Sigmoid colon (tissue), 7 donors: ENCODE results near the gene RAMP1. TPM values are rescaled to one million over a fixed set of nuclear protein-coding genes. Genes with fewer than 3 reads are reported as not detected.
"Not testable (repeated sequence)": the region's sequence is repeated elsewhere in the genome, so short reads cannot be mapped to it uniquely, and the experiment has no call there.

Source experiments
- DNase-seq: peaks from one replicate; pipeline ENCODE4 v3.0.0-alpha.2; 2019
- H3K27ac ChIP-seq, 4 donors: fragments of 200-600 bp; sonication (generic); one replicate each; pipeline ENCODE4 v1.5.1; 2016 to 2019; ENCODE audit warnings: mild to moderate bottlenecking in 1 of 4
- H3K27me3 ChIP-seq, 3 donors: fragments of 200-600 bp; sonication (generic); one replicate each; pipeline ENCODE4 v1.5.1; 2019; ENCODE audit warnings: mild to moderate bottlenecking in 1 of 3
- H3K36me3 ChIP-seq, 4 donors: fragments of 200-600 bp; sonication (generic); one replicate each; pipeline ENCODE4 v1.5.1; 2016 to 2019
- H3K4me1 ChIP-seq, 4 donors: fragments of 200-600 bp; sonication (generic); one replicate each; pipeline ENCODE4 v1.5.1; 2017 to 2019
- H3K4me3 ChIP-seq, 4 donors: fragments of 200-600 bp; sonication (generic); one replicate each; pipeline ENCODE4 v1.5.1; 2017 to 2019; ENCODE audit warnings: mild to moderate bottlenecking in 2 of 4, moderate library complexity in 1 of 4
- H3K9me3 ChIP-seq, 4 donors: fragments of 200-600 bp in 3 of 4; sonication (generic) in 3 of 4; one replicate each; pipeline versions ENCODE4 v1.5.1 to v1.6.1; 2013 to 2019
- EP300 ChIP-seq, 4 donors: sonication (generic); formaldehyde crosslinking; IDR thresholded peaks; one replicate each; pipeline ENCODE4 v1.6.1; 2017; ENCODE audit warnings: antibody characterized with exemption in 4 of 4
- POLR2A ChIP-seq, 2 donors: fragments of 450-650 bp; IDR thresholded peaks; one replicate each; pipeline ENCODE4 v1.6.1; 2016; ENCODE audit warnings: antibody characterized with exemption in 2 of 2, mild to moderate bottlenecking in 2 of 2, moderate library complexity in 2 of 2
- POLR2AphosphoS5 ChIP-seq, 4 donors: sonication (generic); formaldehyde crosslinking; IDR thresholded peaks; one replicate each; pipeline ENCODE4 v1.6.1; 2017; ENCODE audit warnings: antibody characterized with exemption in 4 of 4
- WGBS, 2 donors: extraction: QIAGEN DNeasy Blood & Tissue Kit; methylation state at CpG; one replicate each; pipeline ENCODE4 v1.1.7; 2013; 5-methylcytosine and 5-hydroxymethylcytosine counted together
- intact Hi-C: fragments of 100-400 bp; cut with DNase I; formaldehyde crosslinking; loops from one replicate; pipeline ENCODE4 v1.15.1; 2023
- polyA plus RNA-seq, 3 donors: library from polyadenylated mRNA; stranded (reverse); fragments of 200-250 nt; gene quantifications; one replicate each; pipeline ENCODE4 v1.2.3, GENCODE V29; 2013
- total RNA-seq, 4 donors: library from RNA; depleted of rRNA; stranded (reverse); fragments of >200 nt; gene quantifications; one replicate each; pipeline ENCODE4 v1.1.0, GENCODE V29; 2016
- TF ChIP-seq, protein P1 (sequence below), 4 experiments: fragments of 450-650 bp in 3 of 4; fragments of 200-600 bp in 1 of 4; IDR thresholded peaks; one replicate each; pipeline ENCODE4 v1.5.1; 2016 to 2019; ENCODE audit warnings: antibody characterized with exemption in 4 of 4, mild to moderate bottlenecking in 3 of 4, moderate library complexity in 2 of 4
- donor health status: healthy with polysubstance abuse.
- donor health status: Bipolar disorder and iron deficiency.
- donor health status: healthy.

RAMP1 gene
- total and polyA plus RNA-seq, 7 donors = 13.2 to 788 (median 372) TPM; not detected in 1

DNA sequence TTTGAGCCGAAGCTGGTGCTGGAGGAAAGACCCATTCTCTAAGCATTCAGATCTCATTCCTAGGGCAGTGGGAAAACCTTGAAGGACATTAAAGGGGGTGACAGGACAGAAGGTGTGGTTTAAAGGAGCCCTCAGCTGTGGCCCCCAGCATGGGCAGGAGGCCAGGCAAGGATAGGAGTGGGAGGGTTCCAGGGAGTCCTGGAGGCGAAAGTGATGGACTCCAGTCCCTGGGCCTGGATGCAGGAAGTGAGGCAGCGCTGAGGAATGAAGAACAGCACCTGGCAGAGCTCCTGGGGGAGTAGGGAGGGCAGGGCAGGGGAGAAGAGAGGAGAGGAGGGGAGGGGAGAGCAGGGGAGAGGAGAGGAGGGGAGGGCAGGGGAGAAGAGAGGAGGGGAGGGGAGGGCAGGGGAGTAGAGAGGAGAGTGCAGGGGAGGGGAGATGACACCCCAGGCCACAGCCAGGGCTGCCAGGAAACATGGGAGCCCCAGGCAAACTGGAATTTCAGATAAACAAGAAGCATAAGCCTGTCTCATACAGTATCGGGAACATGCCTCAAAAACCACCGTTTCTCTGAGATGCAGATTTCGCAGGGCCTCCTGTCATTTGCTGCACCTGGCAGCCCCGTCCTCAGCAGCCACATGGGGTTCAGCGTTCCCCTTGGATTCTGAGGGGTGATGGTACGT is 5.7 kb downstream of the RAMP1 start:
- intact Hi-C loops = loop anchor here (1.0 to 10.0 kb wide), 2 partner anchors 21 to 1460 kb away; no protein-coding TSS in a partner anchor
- 79 to 85% methylated on average over 9 of the region's 9 CpGs for WGBS, 2 donors

DNA sequence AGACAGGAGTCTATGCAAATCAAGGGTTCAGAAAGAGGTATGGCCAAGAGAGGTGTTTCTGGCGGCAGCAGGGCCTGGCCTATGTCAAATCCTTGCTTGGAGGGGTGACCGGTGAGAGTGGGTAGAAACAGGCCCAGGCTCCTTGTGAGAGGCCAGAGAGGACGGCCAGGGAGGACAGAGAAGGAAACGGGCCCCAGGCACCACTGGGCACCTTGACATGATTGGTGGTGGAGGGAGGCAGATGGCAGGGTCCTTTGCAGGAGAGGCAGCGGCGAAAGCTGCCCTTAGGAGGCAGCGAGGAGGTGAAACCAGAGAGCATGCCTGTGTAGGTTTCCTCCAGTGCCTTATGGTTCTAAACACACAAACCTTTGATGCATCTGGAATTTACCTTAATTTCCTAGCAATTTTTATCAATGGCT is 6.2 kb downstream of the RAMP1 start:
- TF ChIP-seq POLR2AphosphoS5 (IDR thresholded peaks at IDR 0.05) (peak in 2 of 4 donors; percentile 61 to 63), EP300 (IDR thresholded peaks at IDR 0.05) (no peak)
- intact Hi-C loops = loop anchor here (1.0 to 10.0 kb wide), 2 partner anchors 21 to 1459 kb away; no protein-coding TSS in a partner anchor
- Histone ChIP-seq H3K36me3 (no peaks in the 10 kb centered on the region), H3K4me1 (peaks cover 0 to 93% (median 88%) of the 10 kb centered on the region in 4 donors), H3K27me3 (no peaks in the 10 kb centered on the region), H3K9me3 (no peaks in the 10 kb centered on the region), H3K4me3 (peak overlapping the region in 1 of 4 donors; percentile 7), H3K27ac (peak overlapping the region; percentile 91 to 97 (median 96))
- 90 to 96% methylated on average over 7 of the region's 7 CpGs for WGBS, 2 donors
- peak; percentile 76 for DNase-seq

More for the DNA sequence above, 5.7 kb downstream of the RAMP1 start:
- TF ChIP-seq, protein P1, sequence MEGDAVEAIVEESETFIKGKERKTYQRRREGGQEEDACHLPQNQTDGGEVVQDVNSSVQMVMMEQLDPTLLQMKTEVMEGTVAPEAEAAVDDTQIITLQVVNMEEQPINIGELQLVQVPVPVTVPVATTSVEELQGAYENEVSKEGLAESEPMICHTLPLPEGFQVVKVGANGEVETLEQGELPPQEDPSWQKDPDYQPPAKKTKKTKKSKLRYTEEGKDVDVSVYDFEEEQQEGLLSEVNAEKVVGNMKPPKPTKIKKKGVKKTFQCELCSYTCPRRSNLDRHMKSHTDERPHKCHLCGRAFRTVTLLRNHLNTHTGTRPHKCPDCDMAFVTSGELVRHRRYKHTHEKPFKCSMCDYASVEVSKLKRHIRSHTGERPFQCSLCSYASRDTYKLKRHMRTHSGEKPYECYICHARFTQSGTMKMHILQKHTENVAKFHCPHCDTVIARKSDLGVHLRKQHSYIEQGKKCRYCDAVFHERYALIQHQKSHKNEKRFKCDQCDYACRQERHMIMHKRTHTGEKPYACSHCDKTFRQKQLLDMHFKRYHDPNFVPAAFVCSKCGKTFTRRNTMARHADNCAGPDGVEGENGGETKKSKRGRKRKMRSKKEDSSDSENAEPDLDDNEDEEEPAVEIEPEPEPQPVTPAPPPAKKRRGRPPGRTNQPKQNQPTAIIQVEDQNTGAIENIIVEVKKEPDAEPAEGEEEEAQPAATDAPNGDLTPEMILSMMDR (IDR thresholded peaks at IDR 0.05) = no peak
- TF ChIP-seq POLR2A (IDR thresholded peaks at IDR 0.05) = no peak
- TF ChIP-seq POLR2AphosphoS5 (IDR thresholded peaks at IDR 0.05) = peak; percentile 76 to 87 (median 78)
- TF ChIP-seq EP300 (IDR thresholded peaks at IDR 0.05) = peak in 2 of 4 donors; percentile 26 to 91
- no peaks in the 10 kb centered on the region for H3K27me3 ChIP-seq
- no peaks in the 10 kb centered on the region for H3K9me3 ChIP-seq
- H3K27ac ChIP-seq = peak overlapping the region; percentile 91 to 97 (median 96)
- peaks cover 0 to 87% (median 83%) of the 10 kb centered on the region in 4 donors for H3K4me1 ChIP-seq
- peak overlapping the region in 1 of 4 donors; percentile 7 for H3K4me3 ChIP-seq
- no peaks in the 10 kb centered on the region for H3K36me3 ChIP-seq
- DNase-seq = peak; percentile 93

DNA sequence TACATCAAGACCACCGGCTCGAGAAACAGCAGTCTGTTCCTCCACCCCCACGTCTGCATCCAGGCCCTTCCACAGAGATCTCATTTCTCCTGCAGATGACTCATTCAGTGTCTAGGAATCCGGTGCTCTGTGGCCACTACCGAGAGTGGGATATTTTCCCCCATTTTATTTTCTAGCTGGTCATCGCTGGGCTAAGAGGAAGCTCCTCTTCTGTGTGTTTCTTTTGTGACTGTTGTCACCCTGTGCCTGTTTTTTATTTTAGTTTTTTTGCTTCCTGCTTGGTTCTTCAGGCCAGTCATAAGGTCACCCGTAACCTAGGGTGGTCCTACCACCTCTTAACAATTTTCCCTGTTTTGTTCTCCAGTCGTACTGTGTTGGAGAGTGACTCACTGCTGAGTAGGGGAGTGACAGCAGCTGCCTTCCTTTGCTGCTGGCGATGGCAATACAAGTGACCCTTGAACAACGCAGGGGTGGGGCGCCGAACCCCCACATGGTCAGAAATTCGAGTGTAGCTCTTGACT is 6.7 kb downstream of the RAMP1 start:
- Histone ChIP-seq H3K4me3 (peak overlapping the region in 1 of 4 donors; percentile 7), H3K9me3 (no peaks in the 10 kb centered on the region), H3K27ac (peak overlapping the region; percentile 91 to 97 (median 96)), H3K4me1 (peaks cover 0 to 98% (median 94%) of the 10 kb centered on the region in 4 donors), H3K27me3 (no peaks in the 10 kb centered on the region), H3K36me3 (no peaks in the 10 kb centered on the region)
- intact Hi-C loops = loop anchor here (10.0 kb wide), 1 partner anchor 1459 kb away; no protein-coding TSS in a partner anchor
- WGBS, 2 donors = 59 to 80% methylated on average over 13 of the region's 13 CpGs
- TF ChIP-seq POLR2A (IDR thresholded peaks at IDR 0.05) = no peak
- TF ChIP-seq, protein P1 (IDR thresholded peaks at IDR 0.05) = no peak
- TF ChIP-seq POLR2AphosphoS5 (IDR thresholded peaks at IDR 0.05) = no peak
- TF ChIP-seq EP300 (IDR thresholded peaks at IDR 0.05) = no peak
- DNase-seq = peak; percentile 61

DNA sequence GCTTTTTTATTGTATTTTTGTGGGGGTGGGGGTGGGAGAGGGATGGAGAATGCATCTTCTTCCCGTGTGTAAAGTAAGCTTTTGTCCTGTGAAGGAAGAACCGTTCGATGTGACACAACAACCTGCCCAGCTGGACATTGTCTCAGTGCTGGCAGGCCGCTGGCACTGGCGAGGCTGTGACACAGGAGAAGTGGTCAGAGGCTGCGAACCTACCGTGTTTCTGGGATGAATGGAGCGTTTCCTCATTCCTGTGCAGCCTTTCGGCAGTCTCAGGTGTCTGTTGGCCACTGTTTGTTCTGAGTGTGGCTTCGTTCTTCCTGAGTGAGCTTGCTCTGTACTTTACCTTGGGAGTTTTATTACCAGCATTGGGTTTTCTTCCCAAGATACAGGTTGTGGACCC is 8.0 kb downstream of the RAMP1 start:
- TF ChIP-seq, protein P1 (IDR thresholded peaks at IDR 0.05) = no peak
- TF ChIP-seq POLR2AphosphoS5 (IDR thresholded peaks at IDR 0.05) = peak in 2 of 4 donors; percentile 26 to 36
- no peak for TF ChIP-seq EP300 (IDR thresholded peaks at IDR 0.05)
- no peak for TF ChIP-seq POLR2A (IDR thresholded peaks at IDR 0.05)
- intact Hi-C loops = loop anchor here (10.0 kb wide), 1 partner anchor 1457 kb away; no protein-coding TSS in a partner anchor
- no peaks in the 10 kb centered on the region for H3K27me3 ChIP-seq
- no peaks in the 10 kb centered on the region for H3K9me3 ChIP-seq
- peaks cover 0 to 100% (median 98%) of the 10 kb centered on the region in 4 donors for H3K4me1 ChIP-seq
- peak overlapping the region; percentile 91 to 97 (median 96) for H3K27ac ChIP-seq
- 87 to 89% methylated on average over 10 of the region's 10 CpGs for WGBS, 2 donors
- H3K36me3 ChIP-seq = no peaks in the 10 kb centered on the region
- peak; percentile 65 for DNase-seq
- no peak overlapping the region for H3K4me3 ChIP-seq

DNA sequence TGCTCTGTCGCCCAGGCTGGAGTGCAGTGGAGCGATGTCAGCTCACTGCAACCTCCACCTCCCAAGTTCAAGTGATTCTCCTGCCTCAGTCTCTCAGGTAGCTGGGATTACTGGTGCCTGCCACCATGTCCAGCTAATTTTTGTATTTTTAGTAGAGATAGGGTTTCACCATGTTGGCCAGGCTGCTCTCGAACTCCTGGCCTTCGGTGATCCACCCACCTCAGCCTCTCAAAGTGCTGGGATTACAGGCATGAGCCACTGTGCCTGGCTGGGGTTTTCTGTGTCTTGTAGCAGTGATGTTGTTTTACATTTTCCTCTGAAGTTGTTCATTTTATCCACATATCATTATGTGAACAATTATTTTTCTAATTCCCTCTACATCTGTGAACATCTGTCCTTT is 8.7 kb downstream of the RAMP1 start:
- not testable (repeated sequence) for H3K36me3 ChIP-seq, H3K4me3 ChIP-seq, DNase-seq, H3K9me3 ChIP-seq, H3K27me3 ChIP-seq
- 84 to 95% methylated on average over 4 of the region's 4 CpGs for WGBS, 2 donors
- H3K27ac ChIP-seq = peak overlapping the region; percentile 91 to 97 (median 96)
- H3K4me1 ChIP-seq = peaks cover 0 to 100% (median 98%) of the 10 kb centered on the region in 4 donors
- intact Hi-C loops = loop anchor here (10.0 kb wide), 1 partner anchor 1457 kb away; no protein-coding TSS in a partner anchor
